SU-DHL-6 (cell line): Measurements from ENCODE around the gene TRIM29.

Source experiments
- CTCF ChIP-seq: fragments of 200-600 bp; sonication (generic); IDR thresholded peaks from one replicate; pipeline ENCODE4 v1.5.1; 2017; ENCODE audit warnings: antibody characterized with exemption, mild to moderate bottlenecking, low read length, moderate library complexity; ENCODE audit not compliant: insufficient read depth, poor library complexity, severe bottlenecking
- EZH2phosphoT487 ChIP-seq: fragments of 200-600 bp; sonication (generic), shearing (Covaris generic); conservative IDR thresholded peaks from 2 replicates; pipeline ENCODE4 v1.6.1; 2018; ENCODE audit warnings: mild to moderate bottlenecking, antibody characterized with exemption, low read length, moderate library complexity, mixed read lengths

GRCh38 chr11:120167659-120168058, 29.7 kb upstream of the TRIM29 start:
- TF ChIP-seq CTCF (no peak), EZH2phosphoT487 (no peak)
